K562 (cell line): ENCODE data around the gene MPV17L2. TPM values are rescaled to one million over a fixed set of nuclear protein-coding genes. Genes with fewer than 3 reads are reported as not detected.

ENCODE experiments used
- CEBPB ChIP-seq: fragments of 450-650 bp; IDR thresholded peaks from 2 replicates; pipeline ENCODE4 v1.6.1; 2016; ENCODE audit warnings: missing genetic modification characterization, missing compliant biosample characterization
- CREM ChIP-seq: IDR thresholded peaks from 2 replicates; pipeline ENCODE4 v1.6.1; 2014; ENCODE audit warnings: antibody characterized with exemption, low read depth
- DACH1 ChIP-seq: fragments of 450-650 bp; IDR thresholded peaks from 2 replicates; pipeline ENCODE4 v1.6.1; 2018; ENCODE audit not compliant: partially characterized antibody
- KDM1A ChIP-seq, 2 experiments: fragments of 450-650 bp; IDR thresholded peaks; 2 replicates each; pipeline ENCODE4 v1.6.1; 2016; ENCODE audit warnings: mild to moderate bottlenecking in 2 of 2
- MTA1 ChIP-seq: fragments of 450-650 bp; IDR thresholded peaks from 2 replicates; pipeline ENCODE4 v1.6.1; 2017; ENCODE audit warnings: borderline replicate concordance
- NFRKB ChIP-seq: fragments of 450-650 bp; IDR thresholded peaks from 2 replicates; pipeline ENCODE4 v1.6.1; 2016; ENCODE audit warnings: low read depth
- NR4A1 ChIP-seq, 2 experiments: fragments of 250-450 bp in 1 of 2; fragments of 450-650 bp in 1 of 2; sonication (Bioruptor Pico) in 1 of 2; IDR thresholded peaks; 2 replicates each; pipeline versions ENCODE4 v1.4.0 to v1.6.1; 2016 to 2020; ENCODE audit warnings: mild to moderate bottlenecking in 2 of 2, missing compliant biosample characterization in 1 of 2, missing genetic modification characterization in 1 of 2, moderate library complexity in 1 of 2
- PHTF2 ChIP-seq: fragments of 250-450 bp; sonication (Bioruptor Pico); IDR thresholded peaks from 2 replicates; pipeline ENCODE4 v1.5.0; 2021; ENCODE audit warnings: mild to moderate bottlenecking
- TRIM28 ChIP-seq: fragments of 450-650 bp; IDR thresholded peaks from 2 replicates; pipeline ENCODE4 v1.6.1; 2017
- ZC3H8 ChIP-seq: fragments of 450-650 bp; IDR thresholded peaks from 2 replicates; pipeline ENCODE4 v1.6.1; 2017
- ZNF316 ChIP-seq: fragments of 450-650 bp; IDR thresholded peaks from 2 replicates; pipeline ENCODE4 v1.6.1; 2016
- polyA plus RNA-seq, 8 experiments: library from polyadenylated mRNA; depleted of rRNA in 4 of 8; stranded (reverse) in 5 of 8; unstranded in 3 of 8; fragments of >200 nt; fragmentation: Nextera tagmentation in 2 of 8; fragmentation: Illumina TruSeq in 1 of 8; extraction: Ambion mirVana in 2 of 8; extraction: Trizol in 1 of 8; gene quantifications; 2 replicates each; pipeline versions ENCODE4 v1.2.1 to v1.2.3, GENCODE V29; 2011 to 2014; ENCODE audit warnings: inconsistent platforms in 1 of 8, missing spikeins in 1 of 8
- total RNA-seq, 7 experiments: library from RNA; depleted of rRNA in 6 of 7; stranded (reverse); fragments of >200 nt in 6 of 7; fragmentation: Illumina TruSeq in 2 of 7; extraction: Trizol in 2 of 7; gene quantifications; 2 replicates each; pipeline versions ENCODE4 v1.2.1 to v1.2.3, GENCODE V29; 2011 to 2021; ENCODE audit warnings: low replicate concordance in 1 of 7
- TF ChIP-seq, protein P1 (sequence below): sonication (generic); formaldehyde crosslinking; IDR thresholded peaks from 2 replicates; pipeline ENCODE4 v1.8.1; 2023; ENCODE audit warnings: missing genetic modification reagents, mild to moderate bottlenecking, borderline replicate concordance
- TF ChIP-seq, protein P2 (sequence below): fragments of 250-450 bp; sonication (Bioruptor Pico); IDR thresholded peaks from 2 replicates; pipeline ENCODE4 v1.5.1; 2021; ENCODE audit warnings: mild to moderate bottlenecking
- TF ChIP-seq, protein P3 (sequence below): fragments of 250-450 bp; sonication (Bioruptor Pico); IDR thresholded peaks from 2 replicates; pipeline ENCODE4 v1.6.1; 2021; ENCODE audit warnings: mild to moderate bottlenecking
- TF ChIP-seq, protein P4 (sequence below), 2 experiments: fragments of 450-650 bp in 1 of 2; sonication (generic) in 1 of 2; formaldehyde crosslinking in 1 of 2; IDR thresholded peaks in 1 of 2; conservative IDR thresholded peaks in 1 of 2; 2 replicates each; pipeline versions ENCODE4 v1.6.1 to v1.8.1; 2016 to 2023; ENCODE audit warnings: mild to moderate bottlenecking in 2 of 2, moderate library complexity in 2 of 2, inconsistent platforms in 1 of 2, missing genetic modification reagents in 1 of 2

Gene MPV17L2
- total and polyA plus RNA-seq, 9 of the 15 experiments (the other 6 are each of a cell fraction or from before 2014, with no cell fraction given), result 10.6 to 60.2 (median 28.5) TPM

DNA sequence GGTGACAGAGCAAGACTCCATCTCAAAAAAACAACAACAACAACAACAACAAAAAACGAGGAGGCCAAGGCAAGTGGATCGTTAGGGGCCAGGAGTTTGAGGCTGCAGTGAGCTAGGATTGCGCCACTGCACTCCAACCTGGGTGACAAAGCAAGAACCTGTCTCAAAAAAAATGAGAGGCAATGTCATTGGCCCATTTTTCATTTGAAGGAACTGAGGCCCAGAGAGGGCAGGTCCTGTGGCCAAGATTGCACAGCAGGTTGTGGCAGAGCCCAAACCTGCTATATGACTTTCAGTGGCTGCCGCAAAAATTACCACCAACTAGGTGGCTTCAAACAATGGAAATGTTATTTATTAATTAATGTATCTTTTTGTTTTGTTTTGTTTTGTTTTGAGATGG, 34.6 kb upstream of the MPV17L2 start (continued):
- TF ChIP-seq, protein P1, sequence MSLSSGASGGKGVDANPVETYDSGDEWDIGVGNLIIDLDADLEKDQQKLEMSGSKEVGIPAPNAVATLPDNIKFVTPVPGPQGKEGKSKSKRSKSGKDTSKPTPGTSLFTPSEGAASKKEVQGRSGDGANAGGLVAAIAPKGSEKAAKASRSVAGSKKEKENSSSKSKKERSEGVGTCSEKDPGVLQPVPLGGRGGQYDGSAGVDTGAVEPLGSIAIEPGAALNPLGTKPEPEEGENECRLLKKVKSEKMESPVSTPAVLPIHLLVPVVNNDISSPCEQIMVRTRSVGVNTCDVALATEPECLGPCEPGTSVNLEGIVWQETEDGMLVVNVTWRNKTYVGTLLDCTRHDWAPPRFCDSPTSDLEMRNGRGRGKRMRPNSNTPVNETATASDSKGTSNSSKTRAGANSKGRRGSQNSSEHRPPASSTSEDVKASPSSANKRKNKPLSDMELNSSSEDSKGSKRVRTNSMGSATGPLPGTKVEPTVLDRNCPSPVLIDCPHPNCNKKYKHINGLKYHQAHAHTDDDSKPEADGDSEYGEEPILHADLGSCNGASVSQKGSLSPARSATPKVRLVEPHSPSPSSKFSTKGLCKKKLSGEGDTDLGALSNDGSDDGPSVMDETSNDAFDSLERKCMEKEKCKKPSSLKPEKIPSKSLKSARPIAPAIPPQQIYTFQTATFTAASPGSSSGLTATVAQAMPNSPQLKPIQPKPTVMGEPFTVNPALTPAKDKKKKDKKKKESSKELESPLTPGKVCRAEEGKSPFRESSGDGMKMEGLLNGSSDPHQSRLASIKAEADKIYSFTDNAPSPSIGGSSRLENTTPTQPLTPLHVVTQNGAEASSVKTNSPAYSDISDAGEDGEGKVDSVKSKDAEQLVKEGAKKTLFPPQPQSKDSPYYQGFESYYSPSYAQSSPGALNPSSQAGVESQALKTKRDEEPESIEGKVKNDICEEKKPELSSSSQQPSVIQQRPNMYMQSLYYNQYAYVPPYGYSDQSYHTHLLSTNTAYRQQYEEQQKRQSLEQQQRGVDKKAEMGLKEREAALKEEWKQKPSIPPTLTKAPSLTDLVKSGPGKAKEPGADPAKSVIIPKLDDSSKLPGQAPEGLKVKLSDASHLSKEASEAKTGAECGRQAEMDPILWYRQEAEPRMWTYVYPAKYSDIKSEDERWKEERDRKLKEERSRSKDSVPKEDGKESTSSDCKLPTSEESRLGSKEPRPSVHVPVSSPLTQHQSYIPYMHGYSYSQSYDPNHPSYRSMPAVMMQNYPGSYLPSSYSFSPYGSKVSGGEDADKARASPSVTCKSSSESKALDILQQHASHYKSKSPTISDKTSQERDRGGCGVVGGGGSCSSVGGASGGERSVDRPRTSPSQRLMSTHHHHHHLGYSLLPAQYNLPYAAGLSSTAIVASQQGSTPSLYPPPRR, result no peak
- TF ChIP-seq NR4A1 (CRISPR knock-in tag; IDR thresholded peaks at IDR 0.05), result no peak
- TF ChIP-seq NR4A1 (tag; IDR thresholded peaks at IDR 0.05), result no peak
- peak; percentile 36 to 57; a peak in 1 of 4 replicates for TF ChIP-seq KDM1A (IDR thresholded peaks at IDR 0.05)
- peak; percentile 7 for TF ChIP-seq DACH1
- peak; percentile 88 for TF ChIP-seq CEBPB (tag)
- TF ChIP-seq, protein P2, sequence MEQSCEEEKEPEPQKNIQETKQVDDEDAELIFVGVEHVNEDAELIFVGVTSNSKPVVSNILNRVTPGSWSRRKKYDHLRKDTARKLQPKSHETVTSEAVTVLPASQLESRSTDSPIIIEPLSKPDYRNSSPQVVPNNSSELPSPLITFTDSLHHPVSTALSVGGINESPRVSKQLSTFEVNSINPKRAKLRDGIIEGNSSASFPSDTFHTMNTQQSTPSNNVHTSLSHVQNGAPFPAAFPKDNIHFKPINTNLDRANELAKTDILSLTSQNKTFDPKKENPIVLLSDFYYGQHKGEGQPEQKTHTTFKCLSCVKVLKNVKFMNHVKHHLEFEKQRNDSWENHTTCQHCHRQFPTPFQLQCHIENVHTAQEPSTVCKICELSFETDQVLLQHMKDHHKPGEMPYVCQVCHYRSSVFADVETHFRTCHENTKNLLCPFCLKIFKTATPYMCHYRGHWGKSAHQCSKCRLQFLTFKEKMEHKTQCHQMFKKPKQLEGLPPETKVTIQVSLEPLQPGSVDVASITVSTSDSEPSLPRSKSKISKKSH (CRISPR knock-in tag), result no peak
- no peak for TF ChIP-seq PHTF2 (CRISPR knock-in tag)
- peak; percentile 23; the same call in 1 of the 2 replicates for TF ChIP-seq ZNF316
- no peak for TF ChIP-seq TRIM28
- TF ChIP-seq, protein P3, sequence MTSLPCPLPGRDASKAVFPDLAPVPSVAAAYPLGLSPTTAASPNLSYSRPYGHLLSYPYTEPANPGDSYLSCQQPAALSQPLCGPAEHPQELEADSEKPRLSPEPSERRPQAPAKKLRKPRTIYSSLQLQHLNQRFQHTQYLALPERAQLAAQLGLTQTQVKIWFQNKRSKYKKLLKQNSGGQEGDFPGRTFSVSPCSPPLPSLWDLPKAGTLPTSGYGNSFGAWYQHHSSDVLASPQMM, result no peak
- TF ChIP-seq, protein P4, sequence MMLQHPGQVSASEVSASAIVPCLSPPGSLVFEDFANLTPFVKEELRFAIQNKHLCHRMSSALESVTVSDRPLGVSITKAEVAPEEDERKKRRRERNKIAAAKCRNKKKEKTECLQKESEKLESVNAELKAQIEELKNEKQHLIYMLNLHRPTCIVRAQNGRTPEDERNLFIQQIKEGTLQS (IDR thresholded peaks at IDR 0.05), result no peak
- TF ChIP-seq, protein P4 (CRISPR knock-in tag; conservative IDR thresholded peaks at IDR 0.05), result no peak
- TF ChIP-seq ZC3H8, result no peak
- no peak for TF ChIP-seq NFRKB
- no peak for TF ChIP-seq MTA1
- TF ChIP-seq CREM, result no peak
